ENCODE measurements around the gene UBE2E1. TPM values are rescaled to one million over a fixed set of nuclear protein-coding genes. Genes with fewer than 3 reads are reported as not detected.

The UBE2E1 gene
- total and polyA plus RNA-seq, 2 experiments from 2014 or later = 39.9 to 120 TPM

DNA sequence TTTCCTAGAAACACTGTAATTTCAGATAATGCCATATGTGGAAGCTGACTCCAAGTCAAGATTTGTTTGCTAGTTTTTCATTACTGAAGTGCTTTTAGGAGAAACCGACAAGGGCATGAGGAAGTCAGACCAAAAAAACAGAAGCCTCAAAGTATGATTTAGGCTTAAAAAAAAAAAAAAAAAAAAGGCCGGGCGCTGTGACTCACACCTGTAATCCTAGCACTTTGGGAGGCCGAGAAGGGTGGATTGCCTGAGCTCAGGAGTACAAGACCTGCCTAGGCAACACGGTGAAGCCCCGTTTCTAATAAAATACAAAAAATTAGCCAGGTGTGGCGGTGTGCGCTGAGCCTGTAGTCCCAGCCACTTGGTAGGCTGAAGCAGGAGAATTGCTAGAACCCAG lies 122.8 kb downstream of the UBE2E1 start (continued):
- TF ChIP-seq, protein P1, sequence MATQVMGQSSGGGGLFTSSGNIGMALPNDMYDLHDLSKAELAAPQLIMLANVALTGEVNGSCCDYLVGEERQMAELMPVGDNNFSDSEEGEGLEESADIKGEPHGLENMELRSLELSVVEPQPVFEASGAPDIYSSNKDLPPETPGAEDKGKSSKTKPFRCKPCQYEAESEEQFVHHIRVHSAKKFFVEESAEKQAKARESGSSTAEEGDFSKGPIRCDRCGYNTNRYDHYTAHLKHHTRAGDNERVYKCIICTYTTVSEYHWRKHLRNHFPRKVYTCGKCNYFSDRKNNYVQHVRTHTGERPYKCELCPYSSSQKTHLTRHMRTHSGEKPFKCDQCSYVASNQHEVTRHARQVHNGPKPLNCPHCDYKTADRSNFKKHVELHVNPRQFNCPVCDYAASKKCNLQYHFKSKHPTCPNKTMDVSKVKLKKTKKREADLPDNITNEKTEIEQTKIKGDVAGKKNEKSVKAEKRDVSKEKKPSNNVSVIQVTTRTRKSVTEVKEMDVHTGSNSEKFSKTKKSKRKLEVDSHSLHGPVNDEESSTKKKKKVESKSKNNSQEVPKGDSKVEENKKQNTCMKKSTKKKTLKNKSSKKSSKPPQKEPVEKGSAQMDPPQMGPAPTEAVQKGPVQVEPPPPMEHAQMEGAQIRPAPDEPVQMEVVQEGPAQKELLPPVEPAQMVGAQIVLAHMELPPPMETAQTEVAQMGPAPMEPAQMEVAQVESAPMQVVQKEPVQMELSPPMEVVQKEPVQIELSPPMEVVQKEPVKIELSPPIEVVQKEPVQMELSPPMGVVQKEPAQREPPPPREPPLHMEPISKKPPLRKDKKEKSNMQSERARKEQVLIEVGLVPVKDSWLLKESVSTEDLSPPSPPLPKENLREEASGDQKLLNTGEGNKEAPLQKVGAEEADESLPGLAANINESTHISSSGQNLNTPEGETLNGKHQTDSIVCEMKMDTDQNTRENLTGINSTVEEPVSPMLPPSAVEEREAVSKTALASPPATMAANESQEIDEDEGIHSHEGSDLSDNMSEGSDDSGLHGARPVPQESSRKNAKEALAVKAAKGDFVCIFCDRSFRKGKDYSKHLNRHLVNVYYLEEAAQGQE (IDR thresholded peaks at IDR 0.05; ENCODE audit: unreplicated experiment) = no peak

DNA sequence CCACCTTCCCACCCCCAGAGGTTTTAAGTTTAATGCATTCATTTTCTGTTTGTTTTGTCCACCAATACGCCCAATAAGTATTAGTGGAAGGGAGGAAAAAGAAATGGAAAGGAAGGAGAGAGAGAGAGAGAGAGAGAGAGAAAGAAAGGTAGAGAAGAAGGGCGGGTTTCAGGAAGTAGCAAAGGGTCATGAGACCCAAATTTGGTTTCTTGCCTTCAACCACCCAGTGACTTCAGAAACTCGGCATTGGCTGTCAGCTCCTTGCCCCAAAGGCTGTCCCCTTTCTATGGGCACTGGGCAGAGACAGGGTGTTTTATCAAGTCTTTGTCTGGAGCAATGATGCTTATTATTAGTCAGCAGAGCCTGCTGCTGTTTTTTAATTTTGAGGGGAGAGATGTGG lies 125.8 kb downstream of the UBE2E1 start:
- Histone ChIP-seq H3F3A (replicated peaks; ENCODE audit: low read depth) (no peaks in the 10 kb centered on the region), H3K27ac (ENCODE audit: low read depth) (0 out of 2 replicates have a peak overlapping the region, but pooled peaks have one; percentile 1), H3K9me2 (ENCODE audit: insufficient read depth) (no peaks in the 10 kb centered on the region; the same call in 1 of the 2 replicates), H3K4me1 (ENCODE audit: insufficient read depth) (peaks cover 8% of the 10 kb centered on the region; the same call in 1 of the 2 replicates), H3K36me3 (ENCODE audit: insufficient read depth) (no peaks in the 10 kb centered on the region), H4K20me1 (replicated peaks; ENCODE audit: insufficient read depth) (no peaks in the 10 kb centered on the region), H3K79me2 (replicated peaks; ENCODE audit: insufficient read depth) (no peaks in the 10 kb centered on the region), H3K4me3 (no peak overlapping the region), H3K27me3 (ENCODE audit: insufficient read depth) (no peaks in the 10 kb centered on the region), H3K4me2 (peak overlapping the region; percentile 15; the same call in 1 of the 2 replicates), H2AFZ (peak overlapping the region; percentile 61)
- peaks cover 8% of the 10 kb centered on the region for H3K4me1 Mint-ChIP-seq
- no peak overlapping the region for H3K4me3 Mint-ChIP-seq
- no peak overlapping the region for H3K27ac Mint-ChIP-seq
- ATAC-seq (no peak), DNase-seq (ENCODE audit: low spot score) (no peak)
- peaks cover 6% of the 10 kb centered on the region for H3K27me3 Mint-ChIP-seq (ENCODE audit: insufficient read depth, low read depth, poor library complexity)
- no peaks in the 10 kb centered on the region for H3K36me3 Mint-ChIP-seq (ENCODE audit: low read depth)
- TF ChIP-seq ZNF331 (CRISPR knock-in tag; IDR thresholded peaks at IDR 0.05; ENCODE audit: low read depth) (no peak), NANOG (IDR thresholded peaks at IDR 0.05; ENCODE audit: borderline replicate concordance) (no peak), POLR2AphosphoS5 (IDR thresholded peaks at IDR 0.05; ENCODE audit: low read depth) (no peak), STAT1 (IDR thresholded peaks at IDR 0.05; ENCODE audit: unreplicated experiment) (no peak), EZH2 (IDR thresholded peaks at IDR 0.05; ENCODE audit: low read depth, unreplicated experiment) (no peak), JUNB (IDR thresholded peaks at IDR 0.05; ENCODE audit: unreplicated experiment) (no peak), CREB1 (CRISPR knock-in tag; IDR thresholded peaks at IDR 0.05; ENCODE audit: low read depth) (no peak), EZH2phosphoT487 (IDR thresholded peaks at IDR 0.05; ENCODE audit: unreplicated experiment) (no peak), ZNF114 (CRISPR knock-in tag; IDR thresholded peaks at IDR 0.05) (no peak)
- TF ChIP-seq, protein P2, sequence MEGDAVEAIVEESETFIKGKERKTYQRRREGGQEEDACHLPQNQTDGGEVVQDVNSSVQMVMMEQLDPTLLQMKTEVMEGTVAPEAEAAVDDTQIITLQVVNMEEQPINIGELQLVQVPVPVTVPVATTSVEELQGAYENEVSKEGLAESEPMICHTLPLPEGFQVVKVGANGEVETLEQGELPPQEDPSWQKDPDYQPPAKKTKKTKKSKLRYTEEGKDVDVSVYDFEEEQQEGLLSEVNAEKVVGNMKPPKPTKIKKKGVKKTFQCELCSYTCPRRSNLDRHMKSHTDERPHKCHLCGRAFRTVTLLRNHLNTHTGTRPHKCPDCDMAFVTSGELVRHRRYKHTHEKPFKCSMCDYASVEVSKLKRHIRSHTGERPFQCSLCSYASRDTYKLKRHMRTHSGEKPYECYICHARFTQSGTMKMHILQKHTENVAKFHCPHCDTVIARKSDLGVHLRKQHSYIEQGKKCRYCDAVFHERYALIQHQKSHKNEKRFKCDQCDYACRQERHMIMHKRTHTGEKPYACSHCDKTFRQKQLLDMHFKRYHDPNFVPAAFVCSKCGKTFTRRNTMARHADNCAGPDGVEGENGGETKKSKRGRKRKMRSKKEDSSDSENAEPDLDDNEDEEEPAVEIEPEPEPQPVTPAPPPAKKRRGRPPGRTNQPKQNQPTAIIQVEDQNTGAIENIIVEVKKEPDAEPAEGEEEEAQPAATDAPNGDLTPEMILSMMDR (conservative IDR thresholded peaks at IDR 0.05; ENCODE audit: low read depth in 2 of 2) = no peak
- TF ChIP-seq, protein P3, sequence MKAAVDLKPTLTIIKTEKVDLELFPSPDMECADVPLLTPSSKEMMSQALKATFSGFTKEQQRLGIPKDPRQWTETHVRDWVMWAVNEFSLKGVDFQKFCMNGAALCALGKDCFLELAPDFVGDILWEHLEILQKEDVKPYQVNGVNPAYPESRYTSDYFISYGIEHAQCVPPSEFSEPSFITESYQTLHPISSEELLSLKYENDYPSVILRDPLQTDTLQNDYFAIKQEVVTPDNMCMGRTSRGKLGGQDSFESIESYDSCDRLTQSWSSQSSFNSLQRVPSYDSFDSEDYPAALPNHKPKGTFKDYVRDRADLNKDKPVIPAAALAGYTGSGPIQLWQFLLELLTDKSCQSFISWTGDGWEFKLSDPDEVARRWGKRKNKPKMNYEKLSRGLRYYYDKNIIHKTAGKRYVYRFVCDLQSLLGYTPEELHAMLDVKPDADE (IDR thresholded peaks at IDR 0.05) = no peak
- TF ChIP-seq, protein P4, sequence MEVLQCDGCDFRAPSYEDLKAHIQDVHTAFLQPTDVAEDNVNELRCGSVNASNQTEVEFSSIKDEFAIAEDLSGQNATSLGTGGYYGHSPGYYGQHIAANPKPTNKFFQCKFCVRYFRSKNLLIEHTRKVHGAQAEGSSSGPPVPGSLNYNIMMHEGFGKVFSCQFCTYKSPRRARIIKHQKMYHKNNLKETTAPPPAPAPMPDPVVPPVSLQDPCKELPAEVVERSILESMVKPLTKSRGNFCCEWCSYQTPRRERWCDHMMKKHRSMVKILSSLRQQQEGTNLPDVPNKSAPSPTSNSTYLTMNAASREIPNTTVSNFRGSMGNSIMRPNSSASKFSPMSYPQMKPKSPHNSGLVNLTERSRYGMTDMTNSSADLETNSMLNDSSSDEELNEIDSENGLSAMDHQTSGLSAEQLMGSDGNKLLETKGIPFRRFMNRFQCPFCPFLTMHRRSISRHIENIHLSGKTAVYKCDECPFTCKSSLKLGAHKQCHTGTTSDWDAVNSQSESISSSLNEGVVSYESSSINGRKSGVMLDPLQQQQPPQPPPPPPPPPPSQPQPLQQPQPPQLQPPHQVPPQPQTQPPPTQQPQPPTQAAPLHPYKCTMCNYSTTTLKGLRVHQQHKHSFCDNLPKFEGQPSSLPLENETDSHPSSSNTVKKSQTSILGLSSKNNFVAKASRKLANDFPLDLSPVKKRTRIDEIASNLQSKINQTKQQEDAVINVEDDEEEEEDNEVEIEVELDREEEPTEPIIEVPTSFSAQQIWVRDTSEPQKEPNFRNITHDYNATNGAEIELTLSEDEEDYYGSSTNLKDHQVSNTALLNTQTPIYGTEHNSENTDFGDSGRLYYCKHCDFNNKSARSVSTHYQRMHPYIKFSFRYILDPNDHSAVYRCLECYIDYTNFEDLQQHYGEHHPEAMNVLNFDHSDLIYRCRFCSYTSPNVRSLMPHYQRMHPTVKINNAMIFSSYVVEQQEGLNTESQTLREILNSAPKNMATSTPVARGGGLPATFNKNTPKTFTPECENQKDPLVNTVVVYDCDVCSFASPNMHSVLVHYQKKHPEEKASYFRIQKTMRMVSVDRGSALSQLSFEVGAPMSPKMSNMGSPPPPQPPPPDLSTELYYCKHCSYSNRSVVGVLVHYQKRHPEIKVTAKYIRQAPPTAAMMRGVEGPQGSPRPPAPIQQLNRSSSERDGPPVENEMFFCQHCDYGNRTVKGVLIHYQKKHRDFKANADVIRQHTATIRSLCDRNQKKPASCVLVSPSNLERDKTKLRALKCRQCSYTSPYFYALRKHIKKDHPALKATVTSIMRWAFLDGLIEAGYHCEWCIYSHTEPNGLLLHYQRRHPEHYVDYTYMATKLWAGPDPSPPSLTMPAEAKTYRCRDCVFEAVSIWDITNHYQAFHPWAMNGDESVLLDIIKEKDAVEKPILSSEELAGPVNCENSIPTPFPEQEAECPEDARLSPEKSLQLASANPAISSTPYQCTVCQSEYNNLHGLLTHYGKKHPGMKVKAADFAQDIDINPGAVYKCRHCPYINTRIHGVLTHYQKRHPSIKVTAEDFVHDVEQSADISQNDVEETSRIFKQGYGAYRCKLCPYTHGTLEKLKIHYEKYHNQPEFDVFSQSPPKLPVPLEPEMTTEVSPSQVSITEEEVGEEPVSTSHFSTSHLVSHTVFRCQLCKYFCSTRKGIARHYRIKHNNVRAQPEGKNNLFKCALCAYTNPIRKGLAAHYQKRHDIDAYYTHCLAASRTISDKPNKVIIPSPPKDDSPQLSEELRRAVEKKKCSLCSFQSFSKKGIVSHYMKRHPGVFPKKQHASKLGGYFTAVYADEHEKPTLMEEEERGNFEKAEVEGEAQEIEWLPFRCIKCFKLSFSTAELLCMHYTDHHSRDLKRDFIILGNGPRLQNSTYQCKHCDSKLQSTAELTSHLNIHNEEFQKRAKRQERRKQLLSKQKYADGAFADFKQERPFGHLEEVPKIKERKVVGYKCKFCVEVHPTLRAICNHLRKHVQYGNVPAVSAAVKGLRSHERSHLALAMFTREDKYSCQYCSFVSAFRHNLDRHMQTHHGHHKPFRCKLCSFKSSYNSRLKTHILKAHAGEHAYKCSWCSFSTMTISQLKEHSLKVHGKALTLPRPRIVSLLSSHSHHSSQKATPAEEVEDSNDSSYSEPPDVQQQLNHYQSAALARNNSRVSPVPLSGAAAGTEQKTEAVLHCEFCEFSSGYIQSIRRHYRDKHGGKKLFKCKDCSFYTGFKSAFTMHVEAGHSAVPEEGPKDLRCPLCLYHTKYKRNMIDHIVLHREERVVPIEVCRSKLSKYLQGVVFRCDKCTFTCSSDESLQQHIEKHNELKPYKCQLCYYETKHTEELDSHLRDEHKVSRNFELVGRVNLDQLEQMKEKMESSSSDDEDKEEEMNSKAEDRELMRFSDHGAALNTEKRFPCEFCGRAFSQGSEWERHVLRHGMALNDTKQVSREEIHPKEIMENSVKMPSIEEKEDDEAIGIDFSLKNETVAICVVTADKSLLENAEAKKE (CRISPR knock-in tag; IDR thresholded peaks at IDR 0.05) = no peak
- no peaks in the 10 kb centered on the region for H3K9me3 Mint-ChIP-seq

Data from GM23338 (cell line).